Loucy (cell line): ENCODE measurements around the gene ABCA3.

Source experiments
- H2AFZ ChIP-seq: fragments of 200-600 bp; sonication (generic); 2 replicates; pipeline ENCODE4 v1.6.0; 2016; ENCODE audit warnings: antibody characterized with exemption, mild to moderate bottlenecking, low read length, moderate library complexity
- H3F3A ChIP-seq: fragments of 200-600 bp; 2 replicates; pipeline ENCODE4 v1.6.0; 2016; ENCODE audit warnings: antibody characterized with exemption, low read depth, mild to moderate bottlenecking
- H3K27me3 ChIP-seq: fragments of 200-600 bp; sonication (generic); 2 replicates; pipeline ENCODE4 v1.6.1; 2014; ENCODE audit warnings: low read length, mild to moderate bottlenecking; ENCODE audit not compliant: insufficient read depth, poor library complexity, severe bottlenecking
- H3K36me3 ChIP-seq: fragments of 200-600 bp; sonication (generic); 2 replicates; pipeline ENCODE4 v1.6.1; 2016; ENCODE audit warnings: low read length; ENCODE audit not compliant: insufficient read depth
- H3K4me1 ChIP-seq: fragments of 200-600 bp; sonication (generic); 2 replicates; pipeline ENCODE4 v1.5.1; 2014; ENCODE audit warnings: low read length, mild to moderate bottlenecking; ENCODE audit not compliant: insufficient read depth, poor library complexity, severe bottlenecking
- H3K4me2 ChIP-seq: fragments of 200-600 bp; sonication (generic); 2 replicates; pipeline ENCODE4 v1.6.0; 2014; ENCODE audit warnings: antibody characterized with exemption, low read length, low read depth, mild to moderate bottlenecking; ENCODE audit not compliant: poor library complexity, severe bottlenecking
- H3K4me3 ChIP-seq: fragments of 200-600 bp; sonication (generic); 2 replicates; pipeline ENCODE4 v1.5.1; 2014; ENCODE audit warnings: low read length, mild to moderate bottlenecking, mixed read lengths; ENCODE audit not compliant: poor library complexity, severe bottlenecking
- H3K79me2 ChIP-seq: fragments of 200-600 bp; sonication (generic); 2 replicates; pipeline ENCODE4 v1.6.1; 2014; ENCODE audit warnings: low read length; ENCODE audit not compliant: insufficient read depth
- H3K9ac ChIP-seq: fragments of 200-600 bp; sonication (generic); 2 replicates; pipeline ENCODE4 v1.6.0; 2014; ENCODE audit warnings: mild to moderate bottlenecking, low read depth, low read length, moderate library complexity; ENCODE audit not compliant: poor library complexity, severe bottlenecking
- H3K9me2 ChIP-seq: fragments of 200-600 bp; sonication (generic); replicated peaks from 2 replicates; pipeline ENCODE4 v1.6.1; 2016; ENCODE audit warnings: low read depth, low read length, mixed read lengths
- H3K9me3 ChIP-seq: fragments of 200-600 bp; sonication (generic); 2 replicates; pipeline ENCODE4 v1.6.1; 2014; ENCODE audit warnings: mild to moderate bottlenecking, antibody characterized with exemption, low read length, low read depth; ENCODE audit not compliant: insufficient read depth
- H4K20me1 ChIP-seq: fragments of 200-600 bp; sonication (generic); 2 replicates; pipeline ENCODE4 v1.6.0; 2014; ENCODE audit warnings: antibody characterized with exemption, low read length, mild to moderate bottlenecking; ENCODE audit not compliant: insufficient read depth, poor library complexity, severe bottlenecking
- CTCF ChIP-seq: fragments of 200-600 bp; sonication (generic); conservative IDR thresholded peaks from 2 replicates; pipeline ENCODE4 v1.5.1; 2014; ENCODE audit warnings: mild to moderate bottlenecking, antibody characterized with exemption, low read length
- EZH2phosphoT487 ChIP-seq: fragments of 200-600 bp; IDR thresholded peaks from 2 replicates; pipeline ENCODE4 v1.6.1; 2018; ENCODE audit warnings: antibody characterized with exemption, mild to moderate bottlenecking, moderate library complexity, borderline replicate concordance

The ABCA3 gene

GRCh38 chr16:2229632-2230250, 110.8 kb downstream of the ABCA3 start:
- no peak overlapping the region for H3K4me3 ChIP-seq
- H3K9me3 ChIP-seq = no peaks in the 10 kb centered on the region
- H3K9ac ChIP-seq = no peak overlapping the region
- TF ChIP-seq EZH2phosphoT487 (no peak), CTCF (no peak)
- H3K4me1 ChIP-seq = no peaks in the 10 kb centered on the region
- no peaks in the 10 kb centered on the region; the same call in 1 of the 2 replicates for H3K36me3 ChIP-seq
- H3K9me2 ChIP-seq = no peaks in the 10 kb centered on the region
- H3K79me2 ChIP-seq = peaks cover 27% of the 10 kb centered on the region; the same call in 1 of the 2 replicates
- H2AFZ ChIP-seq = no peak overlapping the region
- no peak overlapping the region for H3K4me2 ChIP-seq
- no peaks in the 10 kb centered on the region for H4K20me1 ChIP-seq
- no peaks in the 10 kb centered on the region for H3F3A ChIP-seq
- H3K27me3 ChIP-seq = no peaks in the 10 kb centered on the region

- Histone ChIP-seq H3K4me2 (no peak overlapping the region), H3K79me2 (peaks cover 34% of the 10 kb centered on the region), H3K4me1 (no peaks in the 10 kb centered on the region), H2AFZ (no peak overlapping the region), H3K36me3 (no peaks in the 10 kb centered on the region; the same call in 1 of the 2 replicates), H3K4me3 (no peak overlapping the region), H3K9me3 (no peaks in the 10 kb centered on the region), H3K27me3 (no peaks in the 10 kb centered on the region), H3K9ac (no peak overlapping the region), H4K20me1 (peaks cover 2% of the 10 kb centered on the region), H3F3A (no peaks in the 10 kb centered on the region), H3K9me2 (no peaks in the 10 kb centered on the region)
- no peak for TF ChIP-seq CTCF
- no peak for TF ChIP-seq EZH2phosphoT487
These were observed 111.4 kb downstream of the ABCA3 start for GRCh38 chr16:2229091-2229490.

- no peaks in the 10 kb centered on the region; the same call in 1 of the 2 replicates for H3K36me3 ChIP-seq
- H3K27me3 ChIP-seq = no peaks in the 10 kb centered on the region
- peaks cover 41% of the 10 kb centered on the region for H3K79me2 ChIP-seq
- no peaks in the 10 kb centered on the region for H3K9me2 ChIP-seq
- H3K4me1 ChIP-seq = no peaks in the 10 kb centered on the region
- H3K9me3 ChIP-seq = no peaks in the 10 kb centered on the region
- H2AFZ ChIP-seq = no peak overlapping the region
- TF ChIP-seq EZH2phosphoT487 = no peak
- H3F3A ChIP-seq = no peaks in the 10 kb centered on the region
- no peak overlapping the region for H3K4me2 ChIP-seq
- no peak overlapping the region for H3K4me3 ChIP-seq
- H4K20me1 ChIP-seq = peaks cover 3% of the 10 kb centered on the region
- H3K9ac ChIP-seq = no peak overlapping the region
These were observed 112.2 kb downstream of the ABCA3 start for GRCh38 chr16:2228161-2228824.
